Endothelial cell of umbilical vein (primary cell): Measurements from ENCODE around the gene ATAD2B.

Experiments
- CTCF ChIP-seq, 2 donors: IDR thresholded peaks; 1 replicate in 1 of 2; 2 replicates in 1 of 2; pipeline ENCODE4 v1.5.1; 2011; ENCODE audit warnings: low read length in 2 of 2, mild to moderate bottlenecking in 2 of 2, moderate library complexity in 2 of 2, control low read depth in 1 of 2, inconsistent platforms in 1 of 2, low read depth in 1 of 2; ENCODE audit not compliant: insufficient read depth in 1 of 2; ENCODE audit errors: extremely low read depth in 1 of 2
- EZH2 ChIP-seq: IDR thresholded peaks from 2 replicates; pipeline ENCODE4 v1.6.1; 2012; ENCODE audit warnings: borderline replicate concordance, low read depth, mild to moderate bottlenecking, moderate library complexity, low read length, inconsistent platforms; ENCODE audit not compliant: severe bottlenecking
- FOS ChIP-seq: IDR thresholded peaks from 2 replicates; pipeline ENCODE4 v1.6.1; 2011; ENCODE audit warnings: mild to moderate bottlenecking, low read length, moderate library complexity, borderline replicate concordance; ENCODE audit not compliant: insufficient read depth
- JUN ChIP-seq: IDR thresholded peaks from 2 replicates; pipeline ENCODE4 v1.6.1; 2011; ENCODE audit warnings: borderline replicate concordance, low read depth; ENCODE audit not compliant: insufficient read length, insufficient read depth
- MAX ChIP-seq: IDR thresholded peaks from 2 replicates; pipeline ENCODE4 v1.6.1; 2011; ENCODE audit not compliant: insufficient read depth, insufficient read length
- POLR2A ChIP-seq: IDR thresholded peaks from 2 replicates; pipeline ENCODE4 v1.6.1; 2012; ENCODE audit warnings: low read depth, mild to moderate bottlenecking, control low read depth, low read length
- POLR2AphosphoS5 ChIP-seq: IDR thresholded peaks from 2 replicates; pipeline ENCODE4 v1.6.1; 2012; ENCODE audit warnings: low read depth, mild to moderate bottlenecking, control low read depth, low read length, moderate library complexity; ENCODE audit not compliant: insufficient read depth

GRCh38 chr2:23940718-23941620, 14.0 kb upstream of the ATAD2B start:
- TF ChIP-seq POLR2A (no peak), CTCF (IDR thresholded peaks at IDR 0.05; ENCODE audit: extremely low read depth in 1 of 2, insufficient read depth in 1 of 2, low read depth in 1 of 2, low read length in 2 of 2) (no peak), POLR2AphosphoS5 (no peak), EZH2 (no peak), FOS (no peak), JUN (no peak), MAX (no peak)
